Effector memory CD8-positive, alpha-beta T cell (primary cell): ENCODE measurements around the gene METTL21A.

Source experiments
- ATAC-seq: fragments of 150-1000 bp; cut with Tn5 transposase; replicated peaks from 2 replicates; pipeline ENCODE4 v1.10.0; 2021; ENCODE audit warnings: mild to moderate bottlenecking, moderate library complexity
- DNase-seq, 3 experiments: peaks; one replicate each; pipeline ENCODE4 v3.0.0; 2021
- H3K27ac Mint-ChIP-seq, 2 donors: one replicate each; pipeline ENCODE4 v1.8.0; 2022; ENCODE audit warnings: mild to moderate bottlenecking in 2 of 2, mixed read lengths in 2 of 2, moderate library complexity in 2 of 2
- H3K27me3 Mint-ChIP-seq, 2 donors: one replicate each; pipeline ENCODE4 v1.8.0; 2022; ENCODE audit warnings: mixed read lengths in 2 of 2
- H3K36me3 Mint-ChIP-seq: one replicate; pipeline ENCODE4 v1.8.0; 2022; ENCODE audit warnings: mild to moderate bottlenecking, moderate library complexity, mixed read lengths; ENCODE audit not compliant: insufficient read depth
- H3K4me1 Mint-ChIP-seq, 2 donors: one replicate each; pipeline ENCODE4 v1.8.0; 2022; ENCODE audit warnings: low read depth in 2 of 2, mixed read lengths in 2 of 2
- H3K4me3 Mint-ChIP-seq, 2 donors: one replicate each; pipeline ENCODE4 v1.8.0; 2022; ENCODE audit warnings: mild to moderate bottlenecking in 2 of 2, mixed read lengths in 2 of 2, moderate library complexity in 2 of 2
- H3K9me3 Mint-ChIP-seq, 2 donors: one replicate each; pipeline ENCODE4 v1.8.0; 2022; ENCODE audit warnings: mixed read lengths in 2 of 2

Gene METTL21A

GRCh38 chr2:207565736-207566500, 59.3 kb downstream of the METTL21A start:
- Mint-ChIP-seq H3K27ac (peak overlapping the region in 1 of 2 donors; percentile 89), H3K9me3 (no peaks in the 10 kb centered on the region), H3K27me3 (no peaks in the 10 kb centered on the region), H3K36me3 (peaks cover 48% of the 10 kb centered on the region), H3K4me3 (no peak overlapping the region), H3K4me1 (peaks cover 7 to 23% of the 10 kb centered on the region in 2 donors)
- no peak for DNase-seq
- ATAC-seq = no peak
